ENCODE measurements around the gene PREX1. TPM values are rescaled to one million over a fixed set of nuclear protein-coding genes. Genes with fewer than 3 reads are reported as not detected.

PREX1 gene
- total and polyA plus RNA-seq, 2 experiments from 2014 or later, result 2.4 to 10.3 TPM

DNA sequence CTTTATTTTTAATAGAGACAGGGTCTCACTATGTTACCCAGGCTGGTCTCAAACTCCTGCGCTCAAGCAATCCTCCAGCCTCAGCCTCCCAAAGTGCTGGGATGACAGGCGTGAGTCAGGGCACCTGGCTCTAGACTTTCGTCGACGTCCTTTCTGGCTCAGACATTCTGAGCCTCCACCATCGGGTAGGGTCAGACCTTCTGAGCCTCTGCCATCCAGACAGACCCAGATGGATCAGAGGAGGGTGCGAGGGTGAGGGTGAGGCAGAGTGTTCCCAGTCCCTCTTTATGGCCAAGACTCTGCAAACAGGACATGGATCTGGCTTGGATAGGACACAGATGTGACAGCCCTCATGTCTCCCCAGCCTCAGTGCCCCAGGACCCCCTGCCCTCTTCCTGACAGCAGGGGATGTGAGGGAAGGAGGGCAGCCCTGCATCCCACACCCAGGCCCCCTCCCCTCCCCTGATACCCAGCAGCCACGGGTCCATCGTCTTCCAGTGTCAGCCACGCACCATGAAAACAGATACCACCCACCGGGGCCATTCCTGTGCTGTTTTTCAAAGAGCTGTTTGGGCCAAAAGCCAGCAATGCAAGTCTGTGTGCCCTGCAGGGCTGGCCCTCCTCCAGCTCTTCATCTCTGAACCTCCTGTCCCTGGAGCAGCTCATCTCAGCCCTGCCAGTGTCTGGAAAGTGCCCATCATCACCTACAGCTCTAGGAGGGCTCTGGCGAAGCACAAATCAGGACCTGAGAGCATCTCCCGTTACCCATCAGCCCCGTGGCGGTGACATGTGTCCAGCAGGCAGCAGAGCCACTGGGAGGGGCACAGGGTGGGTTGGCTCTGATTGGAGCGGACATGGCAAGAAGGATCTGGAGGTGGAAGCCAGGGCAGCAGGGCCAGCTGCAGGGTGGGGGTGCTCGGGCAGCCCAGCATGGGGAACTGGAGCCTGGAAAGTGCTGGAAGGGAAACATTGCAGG is 208.4 kb downstream of the PREX1 start:
- TF ChIP-seq NANOG (IDR thresholded peaks at IDR 0.05; ENCODE audit: borderline replicate concordance) (no peak), EZH2 (IDR thresholded peaks at IDR 0.05; ENCODE audit: low read depth, unreplicated experiment) (no peak), ZNF114 (CRISPR knock-in tag; IDR thresholded peaks at IDR 0.05) (no peak), CREB1 (CRISPR knock-in tag; IDR thresholded peaks at IDR 0.05; ENCODE audit: low read depth) (no peak)
- TF ChIP-seq, protein P1, sequence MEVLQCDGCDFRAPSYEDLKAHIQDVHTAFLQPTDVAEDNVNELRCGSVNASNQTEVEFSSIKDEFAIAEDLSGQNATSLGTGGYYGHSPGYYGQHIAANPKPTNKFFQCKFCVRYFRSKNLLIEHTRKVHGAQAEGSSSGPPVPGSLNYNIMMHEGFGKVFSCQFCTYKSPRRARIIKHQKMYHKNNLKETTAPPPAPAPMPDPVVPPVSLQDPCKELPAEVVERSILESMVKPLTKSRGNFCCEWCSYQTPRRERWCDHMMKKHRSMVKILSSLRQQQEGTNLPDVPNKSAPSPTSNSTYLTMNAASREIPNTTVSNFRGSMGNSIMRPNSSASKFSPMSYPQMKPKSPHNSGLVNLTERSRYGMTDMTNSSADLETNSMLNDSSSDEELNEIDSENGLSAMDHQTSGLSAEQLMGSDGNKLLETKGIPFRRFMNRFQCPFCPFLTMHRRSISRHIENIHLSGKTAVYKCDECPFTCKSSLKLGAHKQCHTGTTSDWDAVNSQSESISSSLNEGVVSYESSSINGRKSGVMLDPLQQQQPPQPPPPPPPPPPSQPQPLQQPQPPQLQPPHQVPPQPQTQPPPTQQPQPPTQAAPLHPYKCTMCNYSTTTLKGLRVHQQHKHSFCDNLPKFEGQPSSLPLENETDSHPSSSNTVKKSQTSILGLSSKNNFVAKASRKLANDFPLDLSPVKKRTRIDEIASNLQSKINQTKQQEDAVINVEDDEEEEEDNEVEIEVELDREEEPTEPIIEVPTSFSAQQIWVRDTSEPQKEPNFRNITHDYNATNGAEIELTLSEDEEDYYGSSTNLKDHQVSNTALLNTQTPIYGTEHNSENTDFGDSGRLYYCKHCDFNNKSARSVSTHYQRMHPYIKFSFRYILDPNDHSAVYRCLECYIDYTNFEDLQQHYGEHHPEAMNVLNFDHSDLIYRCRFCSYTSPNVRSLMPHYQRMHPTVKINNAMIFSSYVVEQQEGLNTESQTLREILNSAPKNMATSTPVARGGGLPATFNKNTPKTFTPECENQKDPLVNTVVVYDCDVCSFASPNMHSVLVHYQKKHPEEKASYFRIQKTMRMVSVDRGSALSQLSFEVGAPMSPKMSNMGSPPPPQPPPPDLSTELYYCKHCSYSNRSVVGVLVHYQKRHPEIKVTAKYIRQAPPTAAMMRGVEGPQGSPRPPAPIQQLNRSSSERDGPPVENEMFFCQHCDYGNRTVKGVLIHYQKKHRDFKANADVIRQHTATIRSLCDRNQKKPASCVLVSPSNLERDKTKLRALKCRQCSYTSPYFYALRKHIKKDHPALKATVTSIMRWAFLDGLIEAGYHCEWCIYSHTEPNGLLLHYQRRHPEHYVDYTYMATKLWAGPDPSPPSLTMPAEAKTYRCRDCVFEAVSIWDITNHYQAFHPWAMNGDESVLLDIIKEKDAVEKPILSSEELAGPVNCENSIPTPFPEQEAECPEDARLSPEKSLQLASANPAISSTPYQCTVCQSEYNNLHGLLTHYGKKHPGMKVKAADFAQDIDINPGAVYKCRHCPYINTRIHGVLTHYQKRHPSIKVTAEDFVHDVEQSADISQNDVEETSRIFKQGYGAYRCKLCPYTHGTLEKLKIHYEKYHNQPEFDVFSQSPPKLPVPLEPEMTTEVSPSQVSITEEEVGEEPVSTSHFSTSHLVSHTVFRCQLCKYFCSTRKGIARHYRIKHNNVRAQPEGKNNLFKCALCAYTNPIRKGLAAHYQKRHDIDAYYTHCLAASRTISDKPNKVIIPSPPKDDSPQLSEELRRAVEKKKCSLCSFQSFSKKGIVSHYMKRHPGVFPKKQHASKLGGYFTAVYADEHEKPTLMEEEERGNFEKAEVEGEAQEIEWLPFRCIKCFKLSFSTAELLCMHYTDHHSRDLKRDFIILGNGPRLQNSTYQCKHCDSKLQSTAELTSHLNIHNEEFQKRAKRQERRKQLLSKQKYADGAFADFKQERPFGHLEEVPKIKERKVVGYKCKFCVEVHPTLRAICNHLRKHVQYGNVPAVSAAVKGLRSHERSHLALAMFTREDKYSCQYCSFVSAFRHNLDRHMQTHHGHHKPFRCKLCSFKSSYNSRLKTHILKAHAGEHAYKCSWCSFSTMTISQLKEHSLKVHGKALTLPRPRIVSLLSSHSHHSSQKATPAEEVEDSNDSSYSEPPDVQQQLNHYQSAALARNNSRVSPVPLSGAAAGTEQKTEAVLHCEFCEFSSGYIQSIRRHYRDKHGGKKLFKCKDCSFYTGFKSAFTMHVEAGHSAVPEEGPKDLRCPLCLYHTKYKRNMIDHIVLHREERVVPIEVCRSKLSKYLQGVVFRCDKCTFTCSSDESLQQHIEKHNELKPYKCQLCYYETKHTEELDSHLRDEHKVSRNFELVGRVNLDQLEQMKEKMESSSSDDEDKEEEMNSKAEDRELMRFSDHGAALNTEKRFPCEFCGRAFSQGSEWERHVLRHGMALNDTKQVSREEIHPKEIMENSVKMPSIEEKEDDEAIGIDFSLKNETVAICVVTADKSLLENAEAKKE (CRISPR knock-in tag; IDR thresholded peaks at IDR 0.05), result no peak
- TF ChIP-seq, protein P2, sequence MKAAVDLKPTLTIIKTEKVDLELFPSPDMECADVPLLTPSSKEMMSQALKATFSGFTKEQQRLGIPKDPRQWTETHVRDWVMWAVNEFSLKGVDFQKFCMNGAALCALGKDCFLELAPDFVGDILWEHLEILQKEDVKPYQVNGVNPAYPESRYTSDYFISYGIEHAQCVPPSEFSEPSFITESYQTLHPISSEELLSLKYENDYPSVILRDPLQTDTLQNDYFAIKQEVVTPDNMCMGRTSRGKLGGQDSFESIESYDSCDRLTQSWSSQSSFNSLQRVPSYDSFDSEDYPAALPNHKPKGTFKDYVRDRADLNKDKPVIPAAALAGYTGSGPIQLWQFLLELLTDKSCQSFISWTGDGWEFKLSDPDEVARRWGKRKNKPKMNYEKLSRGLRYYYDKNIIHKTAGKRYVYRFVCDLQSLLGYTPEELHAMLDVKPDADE (IDR thresholded peaks at IDR 0.05), result no peak
- Histone ChIP-seq H3K4me2 (no peak overlapping the region), H3K27ac (ENCODE audit: low read depth) (no peak overlapping the region), H4K20me1 (replicated peaks; ENCODE audit: insufficient read depth) (no peaks in the 10 kb centered on the region), H3K36me3 (ENCODE audit: insufficient read depth) (no peaks in the 10 kb centered on the region), H3F3A (replicated peaks; ENCODE audit: low read depth) (no peaks in the 10 kb centered on the region), H3K79me2 (replicated peaks; ENCODE audit: insufficient read depth) (no peaks in the 10 kb centered on the region), H3K27me3 (ENCODE audit: insufficient read depth) (no peaks in the 10 kb centered on the region), H2AFZ (no peak overlapping the region), H3K9me2 (ENCODE audit: insufficient read depth) (no peaks in the 10 kb centered on the region), H3K4me1 (ENCODE audit: insufficient read depth) (no peaks in the 10 kb centered on the region; the same call in 1 of the 2 replicates), H3K4me3 (no peak overlapping the region)
- Mint-ChIP-seq H3K36me3 (ENCODE audit: low read depth) (no peaks in the 10 kb centered on the region), H3K27me3 (ENCODE audit: insufficient read depth, low read depth, poor library complexity) (peaks cover 10% of the 10 kb centered on the region), H3K27ac (no peak overlapping the region), H3K9me3 (no peaks in the 10 kb centered on the region; the same call in 2 of the 3 replicates), H3K4me1 (peaks cover 5% of the 10 kb centered on the region), H3K4me3 (no peak overlapping the region)
- ATAC-seq (no peak), DNase-seq (ENCODE audit: low spot score) (no peak)
